HEK293 (cell line): ENCODE data around the gene SNRPD2.

Experiments
- BCL11A ChIP-seq: fragments of 450-650 bp; formaldehyde crosslinking; IDR thresholded peaks from 2 replicates; pipeline ENCODE4 v1.5.1; 2016; ENCODE audit warnings: low read depth, missing biosample characterization, missing genetic modification characterization
- GLI2 ChIP-seq: fragments of 450-650 bp; formaldehyde crosslinking; IDR thresholded peaks from 2 replicates; pipeline ENCODE4; 2017; ENCODE audit warnings: missing biosample characterization, missing genetic modification characterization, low read depth, borderline replicate concordance
- SP2 ChIP-seq: fragments of 450-650 bp; formaldehyde crosslinking; IDR thresholded peaks from 2 replicates; pipeline ENCODE4 v1.5.1; 2016; ENCODE audit warnings: missing biosample characterization, missing genetic modification characterization
- YY2 ChIP-seq: fragments of 450-650 bp; formaldehyde crosslinking; IDR thresholded peaks from 2 replicates; pipeline ENCODE4 v1.5.1; 2016; ENCODE audit warnings: missing biosample characterization, missing genetic modification characterization
- ZBTB8A ChIP-seq: fragments of 450-650 bp; formaldehyde crosslinking; IDR thresholded peaks from 2 replicates; pipeline ENCODE4 v1.5.1; 2016; ENCODE audit warnings: missing biosample characterization, missing genetic modification characterization
- ZNF211 ChIP-seq: fragments of 450-650 bp; formaldehyde crosslinking; IDR thresholded peaks from 2 replicates; pipeline ENCODE4 v1.5.1; 2016; ENCODE audit warnings: low read depth, missing biosample characterization, missing genetic modification characterization
- ZNF214 ChIP-seq: fragments of 450-650 bp; formaldehyde crosslinking; IDR thresholded peaks from 2 replicates; pipeline ENCODE4 v1.5.1; 2017; ENCODE audit warnings: missing biosample characterization, mild to moderate bottlenecking, missing genetic modification characterization, borderline replicate concordance
- ZNF311 ChIP-seq: fragments of 450-650 bp; formaldehyde crosslinking; IDR thresholded peaks from 2 replicates; pipeline ENCODE4 v1.5.1; 2017; ENCODE audit warnings: missing biosample characterization, missing genetic modification characterization, borderline replicate concordance
- ZNF335 ChIP-seq: fragments of 450-650 bp; formaldehyde crosslinking; conservative IDR thresholded peaks from 2 replicates; pipeline ENCODE4 v1.5.1; 2016; ENCODE audit warnings: missing biosample characterization, missing genetic modification characterization
- ZNF558 ChIP-seq: fragments of 450-650 bp; formaldehyde crosslinking; IDR thresholded peaks from 2 replicates; pipeline ENCODE4 v1.5.1; 2016; ENCODE audit warnings: missing biosample characterization, missing genetic modification characterization
- ZNF624 ChIP-seq: fragments of 450-650 bp; formaldehyde crosslinking; IDR thresholded peaks from 2 replicates; pipeline ENCODE4 v1.5.1; 2017; ENCODE audit warnings: missing biosample characterization, missing genetic modification characterization
- ZNF830 ChIP-seq: fragments of 450-650 bp; IDR thresholded peaks from 2 replicates; pipeline ENCODE4 v1.5.0; 2018; ENCODE audit warnings: missing biosample characterization, missing genetic modification characterization, low read depth, mild to moderate bottlenecking, moderate library complexity
- ZXDB ChIP-seq: fragments of 450-650 bp; formaldehyde crosslinking; IDR thresholded peaks from 2 replicates; pipeline ENCODE4 v1.5.1; 2016; ENCODE audit warnings: missing biosample characterization, missing genetic modification characterization
- TF ChIP-seq, protein P1 (sequence below): fragments of 450-650 bp; formaldehyde crosslinking; IDR thresholded peaks from 2 replicates; pipeline ENCODE4 v1.5.1; 2017; ENCODE audit warnings: missing biosample characterization, missing genetic modification characterization
- TF ChIP-seq, protein P2 (sequence below): fragments of 450-650 bp; formaldehyde crosslinking; IDR thresholded peaks from 2 replicates; pipeline ENCODE4 v1.5.1; 2017; ENCODE audit warnings: missing biosample characterization, missing genetic modification characterization
- TF ChIP-seq, protein P3 (sequence below): fragments of 450-650 bp; formaldehyde crosslinking; IDR thresholded peaks from 2 replicates; pipeline ENCODE4 v1.5.1; 2016; ENCODE audit warnings: missing biosample characterization, missing genetic modification characterization, borderline replicate concordance
- TF ChIP-seq, protein P4 (sequence below): fragments of 450-650 bp; formaldehyde crosslinking; IDR thresholded peaks from 2 replicates; pipeline ENCODE4 v1.5.1; 2016; ENCODE audit warnings: missing biosample characterization, missing genetic modification characterization
- TF ChIP-seq, protein P5 (sequence below): fragments of 450-650 bp; formaldehyde crosslinking; IDR thresholded peaks from 2 replicates; pipeline ENCODE4 v1.5.1; 2016; ENCODE audit warnings: missing biosample characterization, missing genetic modification characterization
- TF ChIP-seq, protein P6 (sequence below): fragments of 450-650 bp; formaldehyde crosslinking; IDR thresholded peaks from 2 replicates; pipeline ENCODE4; 2016; ENCODE audit warnings: missing biosample characterization, missing genetic modification characterization
- TF ChIP-seq, protein P7 (sequence below): fragments of 450-650 bp; formaldehyde crosslinking; IDR thresholded peaks from 2 replicates; pipeline ENCODE4 v1.5.1; 2016; ENCODE audit warnings: missing biosample characterization, missing genetic modification characterization
- TF ChIP-seq, protein P8 (sequence below): fragments of 450-650 bp; formaldehyde crosslinking; IDR thresholded peaks from 2 replicates; pipeline ENCODE4 v1.5.1; 2016; ENCODE audit warnings: missing biosample characterization, missing genetic modification characterization
- TF ChIP-seq, protein P9 (sequence below): fragments of 450-650 bp; formaldehyde crosslinking; IDR thresholded peaks from 2 replicates; pipeline ENCODE4 v1.5.1; 2016; ENCODE audit warnings: missing biosample characterization, missing genetic modification characterization

The SNRPD2 gene

DNA sequence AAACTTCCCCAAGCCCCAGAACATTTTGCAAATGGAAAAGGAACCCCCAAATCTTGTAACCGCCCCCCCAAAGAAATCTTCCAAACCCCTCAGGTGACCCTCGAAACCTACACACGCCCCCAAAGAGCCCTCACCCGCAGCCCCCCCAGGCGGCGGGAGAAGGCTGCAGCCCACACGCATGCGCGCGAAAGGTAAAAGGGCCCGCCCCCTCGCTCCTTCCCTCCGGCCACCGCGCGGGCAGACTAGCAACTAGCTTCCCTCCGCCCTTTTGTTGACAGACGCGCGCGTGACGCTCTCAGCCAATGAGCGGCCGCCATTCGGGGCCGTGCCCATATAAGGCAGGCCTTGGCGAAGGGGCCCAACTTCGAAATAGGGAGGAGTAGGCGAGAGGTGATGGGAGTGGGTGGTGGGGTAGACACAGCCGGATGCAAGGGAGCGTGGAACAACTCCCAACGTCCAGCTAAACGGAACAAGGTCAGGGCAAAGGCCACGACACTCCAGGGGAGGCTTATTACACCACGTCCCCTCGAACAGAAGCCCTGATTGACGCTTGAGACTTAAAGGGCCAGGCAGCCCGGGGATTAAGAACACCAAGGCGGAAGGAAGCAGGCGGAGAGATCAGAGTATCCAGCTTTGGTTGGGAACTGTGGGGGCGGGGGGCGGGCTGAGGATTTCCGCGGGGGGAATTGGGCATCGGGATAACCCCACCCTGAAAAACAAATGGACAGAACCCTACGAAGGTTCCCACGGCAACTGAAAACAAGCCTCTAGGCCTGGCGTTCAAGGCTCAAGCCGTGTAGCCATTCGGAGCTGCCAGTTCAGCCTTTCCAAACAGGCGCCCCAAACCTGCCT, 25.6 kb upstream of the SNRPD2 start (continued):
- TF ChIP-seq ZNF830 (tag by site-specific recombination) (no peak), ZNF311 (tag by site-specific recombination) (no peak), ZNF214 (no peak), ZNF624 (tag by site-specific recombination) (no peak), BCL11A (tag by site-specific recombination) (peak; percentile 86), ZNF211 (tag by site-specific recombination) (no peak), YY2 (tag by site-specific recombination) (0 out of 2 replicates have a peak, but pooled peaks have one; percentile 12), GLI2 (no peak), ZBTB8A (tag by site-specific recombination) (no peak; the same call in 1 of the 2 replicates), ZXDB (tag by site-specific recombination) (peak; percentile 71; the same call in 1 of the 2 replicates), ZNF335 (tag by site-specific recombination) (peak; percentile 79), SP2 (tag by site-specific recombination) (peak; percentile 90), ZNF558 (tag by site-specific recombination) (no peak)
- TF ChIP-seq, protein P1, sequence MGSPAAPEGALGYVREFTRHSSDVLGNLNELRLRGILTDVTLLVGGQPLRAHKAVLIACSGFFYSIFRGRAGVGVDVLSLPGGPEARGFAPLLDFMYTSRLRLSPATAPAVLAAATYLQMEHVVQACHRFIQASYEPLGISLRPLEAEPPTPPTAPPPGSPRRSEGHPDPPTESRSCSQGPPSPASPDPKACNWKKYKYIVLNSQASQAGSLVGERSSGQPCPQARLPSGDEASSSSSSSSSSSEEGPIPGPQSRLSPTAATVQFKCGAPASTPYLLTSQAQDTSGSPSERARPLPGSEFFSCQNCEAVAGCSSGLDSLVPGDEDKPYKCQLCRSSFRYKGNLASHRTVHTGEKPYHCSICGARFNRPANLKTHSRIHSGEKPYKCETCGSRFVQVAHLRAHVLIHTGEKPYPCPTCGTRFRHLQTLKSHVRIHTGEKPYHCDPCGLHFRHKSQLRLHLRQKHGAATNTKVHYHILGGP: no peak
- TF ChIP-seq, protein P2, sequence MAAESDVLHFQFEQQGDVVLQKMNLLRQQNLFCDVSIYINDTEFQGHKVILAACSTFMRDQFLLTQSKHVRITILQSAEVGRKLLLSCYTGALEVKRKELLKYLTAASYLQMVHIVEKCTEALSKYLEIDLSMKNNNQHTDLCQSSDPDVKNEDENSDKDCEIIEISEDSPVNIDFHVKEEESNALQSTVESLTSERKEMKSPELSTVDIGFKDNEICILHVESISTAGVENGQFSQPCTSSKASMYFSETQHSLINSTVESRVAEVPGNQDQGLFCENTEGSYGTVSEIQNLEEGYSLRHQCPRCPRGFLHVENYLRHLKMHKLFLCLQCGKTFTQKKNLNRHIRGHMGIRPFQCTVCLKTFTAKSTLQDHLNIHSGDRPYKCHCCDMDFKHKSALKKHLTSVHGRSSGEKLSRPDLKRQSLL (tag by site-specific recombination): 0 out of 2 replicates have a peak, but pooled peaks have one; percentile 7
- TF ChIP-seq, protein P3, sequence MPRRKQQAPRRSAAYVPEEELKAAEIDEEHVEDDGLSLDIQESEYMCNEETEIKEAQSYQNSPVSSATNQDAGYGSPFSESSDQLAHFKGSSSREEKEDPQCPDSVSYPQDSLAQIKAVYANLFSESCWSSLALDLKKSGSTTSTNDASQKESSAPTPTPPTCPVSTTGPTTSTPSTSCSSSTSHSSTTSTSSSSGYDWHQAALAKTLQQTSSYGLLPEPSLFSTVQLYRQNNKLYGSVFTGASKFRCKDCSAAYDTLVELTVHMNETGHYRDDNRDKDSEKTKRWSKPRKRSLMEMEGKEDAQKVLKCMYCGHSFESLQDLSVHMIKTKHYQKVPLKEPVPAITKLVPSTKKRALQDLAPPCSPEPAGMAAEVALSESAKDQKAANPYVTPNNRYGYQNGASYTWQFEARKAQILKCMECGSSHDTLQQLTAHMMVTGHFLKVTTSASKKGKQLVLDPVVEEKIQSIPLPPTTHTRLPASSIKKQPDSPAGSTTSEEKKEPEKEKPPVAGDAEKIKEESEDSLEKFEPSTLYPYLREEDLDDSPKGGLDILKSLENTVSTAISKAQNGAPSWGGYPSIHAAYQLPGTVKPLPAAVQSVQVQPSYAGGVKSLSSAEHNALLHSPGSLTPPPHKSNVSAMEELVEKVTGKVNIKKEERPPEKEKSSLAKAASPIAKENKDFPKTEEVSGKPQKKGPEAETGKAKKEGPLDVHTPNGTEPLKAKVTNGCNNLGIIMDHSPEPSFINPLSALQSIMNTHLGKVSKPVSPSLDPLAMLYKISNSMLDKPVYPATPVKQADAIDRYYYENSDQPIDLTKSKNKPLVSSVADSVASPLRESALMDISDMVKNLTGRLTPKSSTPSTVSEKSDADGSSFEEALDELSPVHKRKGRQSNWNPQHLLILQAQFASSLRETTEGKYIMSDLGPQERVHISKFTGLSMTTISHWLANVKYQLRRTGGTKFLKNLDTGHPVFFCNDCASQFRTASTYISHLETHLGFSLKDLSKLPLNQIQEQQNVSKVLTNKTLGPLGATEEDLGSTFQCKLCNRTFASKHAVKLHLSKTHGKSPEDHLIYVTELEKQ (tag by site-specific recombination): no peak
- TF ChIP-seq, protein P4, sequence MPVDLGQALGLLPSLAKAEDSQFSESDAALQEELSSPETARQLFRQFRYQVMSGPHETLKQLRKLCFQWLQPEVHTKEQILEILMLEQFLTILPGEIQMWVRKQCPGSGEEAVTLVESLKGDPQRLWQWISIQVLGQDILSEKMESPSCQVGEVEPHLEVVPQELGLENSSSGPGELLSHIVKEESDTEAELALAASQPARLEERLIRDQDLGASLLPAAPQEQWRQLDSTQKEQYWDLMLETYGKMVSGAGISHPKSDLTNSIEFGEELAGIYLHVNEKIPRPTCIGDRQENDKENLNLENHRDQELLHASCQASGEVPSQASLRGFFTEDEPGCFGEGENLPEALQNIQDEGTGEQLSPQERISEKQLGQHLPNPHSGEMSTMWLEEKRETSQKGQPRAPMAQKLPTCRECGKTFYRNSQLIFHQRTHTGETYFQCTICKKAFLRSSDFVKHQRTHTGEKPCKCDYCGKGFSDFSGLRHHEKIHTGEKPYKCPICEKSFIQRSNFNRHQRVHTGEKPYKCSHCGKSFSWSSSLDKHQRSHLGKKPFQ (tag by site-specific recombination): no peak
- TF ChIP-seq, protein P5, sequence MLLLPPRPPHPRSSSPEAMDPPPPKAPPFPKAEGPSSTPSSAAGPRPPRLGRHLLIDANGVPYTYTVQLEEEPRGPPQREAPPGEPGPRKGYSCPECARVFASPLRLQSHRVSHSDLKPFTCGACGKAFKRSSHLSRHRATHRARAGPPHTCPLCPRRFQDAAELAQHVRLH (tag by site-specific recombination): peak; percentile 80
- TF ChIP-seq, protein P6, sequence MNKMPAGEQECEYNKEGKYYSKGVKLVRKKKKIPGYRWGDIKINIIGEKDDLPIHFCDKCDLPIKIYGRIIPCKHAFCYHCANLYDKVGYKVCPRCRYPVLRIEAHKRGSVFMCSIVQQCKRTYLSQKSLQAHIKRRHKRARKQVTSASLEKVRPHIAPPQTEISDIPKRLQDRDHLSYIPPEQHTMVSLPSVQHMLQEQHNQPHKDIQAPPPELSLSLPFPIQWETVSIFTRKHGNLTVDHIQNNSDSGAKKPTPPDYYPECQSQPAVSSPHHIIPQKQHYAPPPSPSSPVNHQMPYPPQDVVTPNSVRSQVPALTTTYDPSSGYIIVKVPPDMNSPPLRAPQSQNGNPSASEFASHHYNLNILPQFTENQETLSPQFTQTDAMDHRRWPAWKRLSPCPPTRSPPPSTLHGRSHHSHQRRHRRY (tag by site-specific recombination): no peak
- TF ChIP-seq, protein P7, sequence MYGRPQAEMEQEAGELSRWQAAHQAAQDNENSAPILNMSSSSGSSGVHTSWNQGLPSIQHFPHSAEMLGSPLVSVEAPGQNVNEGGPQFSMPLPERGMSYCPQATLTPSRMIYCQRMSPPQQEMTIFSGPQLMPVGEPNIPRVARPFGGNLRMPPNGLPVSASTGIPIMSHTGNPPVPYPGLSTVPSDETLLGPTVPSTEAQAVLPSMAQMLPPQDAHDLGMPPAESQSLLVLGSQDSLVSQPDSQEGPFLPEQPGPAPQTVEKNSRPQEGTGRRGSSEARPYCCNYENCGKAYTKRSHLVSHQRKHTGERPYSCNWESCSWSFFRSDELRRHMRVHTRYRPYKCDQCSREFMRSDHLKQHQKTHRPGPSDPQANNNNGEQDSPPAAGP (tag by site-specific recombination): no peak
- TF ChIP-seq, protein P8, sequence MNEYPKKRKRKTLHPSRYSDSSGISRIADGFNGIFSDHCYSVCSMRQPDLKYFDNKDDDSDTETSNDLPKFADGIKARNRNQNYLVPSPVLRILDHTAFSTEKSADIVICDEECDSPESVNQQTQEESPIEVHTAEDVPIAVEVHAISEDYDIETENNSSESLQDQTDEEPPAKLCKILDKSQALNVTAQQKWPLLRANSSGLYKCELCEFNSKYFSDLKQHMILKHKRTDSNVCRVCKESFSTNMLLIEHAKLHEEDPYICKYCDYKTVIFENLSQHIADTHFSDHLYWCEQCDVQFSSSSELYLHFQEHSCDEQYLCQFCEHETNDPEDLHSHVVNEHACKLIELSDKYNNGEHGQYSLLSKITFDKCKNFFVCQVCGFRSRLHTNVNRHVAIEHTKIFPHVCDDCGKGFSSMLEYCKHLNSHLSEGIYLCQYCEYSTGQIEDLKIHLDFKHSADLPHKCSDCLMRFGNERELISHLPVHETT (tag by site-specific recombination): no peak
- TF ChIP-seq, protein P9, sequence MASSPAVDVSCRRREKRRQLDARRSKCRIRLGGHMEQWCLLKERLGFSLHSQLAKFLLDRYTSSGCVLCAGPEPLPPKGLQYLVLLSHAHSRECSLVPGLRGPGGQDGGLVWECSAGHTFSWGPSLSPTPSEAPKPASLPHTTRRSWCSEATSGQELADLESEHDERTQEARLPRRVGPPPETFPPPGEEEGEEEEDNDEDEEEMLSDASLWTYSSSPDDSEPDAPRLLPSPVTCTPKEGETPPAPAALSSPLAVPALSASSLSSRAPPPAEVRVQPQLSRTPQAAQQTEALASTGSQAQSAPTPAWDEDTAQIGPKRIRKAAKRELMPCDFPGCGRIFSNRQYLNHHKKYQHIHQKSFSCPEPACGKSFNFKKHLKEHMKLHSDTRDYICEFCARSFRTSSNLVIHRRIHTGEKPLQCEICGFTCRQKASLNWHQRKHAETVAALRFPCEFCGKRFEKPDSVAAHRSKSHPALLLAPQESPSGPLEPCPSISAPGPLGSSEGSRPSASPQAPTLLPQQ: peak; percentile 79
